Prostate gland (tissue), 2 donors: ENCODE data around the gene PTPRD.

Experiments
- CTCF ChIP-seq, 4 experiments: fragments of 200-600 bp in 2 of 4; fragments of 450-650 bp in 2 of 4; sonication (generic) in 2 of 4; IDR thresholded peaks; 1 replicate in 3 of 4; 2 replicates in 1 of 4; pipeline ENCODE4 v1.5.1; 2016 to 2019; ENCODE audit warnings: antibody characterized with exemption in 4 of 4, mild to moderate bottlenecking in 2 of 4, moderate library complexity in 2 of 4
- POLR2AphosphoS5 ChIP-seq: sonication (generic); formaldehyde crosslinking; IDR thresholded peaks from one replicate; pipeline ENCODE4 v1.6.1; 2017; ENCODE audit warnings: antibody characterized with exemption

- no peak for TF ChIP-seq CTCF (IDR thresholded peaks at IDR 0.05)
- TF ChIP-seq POLR2AphosphoS5: no peak
Measured at GRCh38 chr9:8907868-8908267, 1704.9 kb downstream of the PTPRD start.
